Stimulated activated CD8-positive, alpha-beta memory T cell treated with anti-CD3 and anti-CD28 coated beads, Interleukin-12 subunit alpha, Interleukin-12 subunit beta, amount 100 ng/mL, for 1 hour (primary cell): ENCODE measurements around the gene LMF1.
"Not testable (repeated sequence)": the region's sequence is repeated elsewhere in the genome, so short reads cannot be mapped to it uniquely, and the experiment has no call there.

Experiments used
- DNase-seq: peaks from one replicate; pipeline ENCODE4 v3.0.0-alpha.2; 2020; ENCODE audit warnings: low read depth

LMF1 gene

DNA sequence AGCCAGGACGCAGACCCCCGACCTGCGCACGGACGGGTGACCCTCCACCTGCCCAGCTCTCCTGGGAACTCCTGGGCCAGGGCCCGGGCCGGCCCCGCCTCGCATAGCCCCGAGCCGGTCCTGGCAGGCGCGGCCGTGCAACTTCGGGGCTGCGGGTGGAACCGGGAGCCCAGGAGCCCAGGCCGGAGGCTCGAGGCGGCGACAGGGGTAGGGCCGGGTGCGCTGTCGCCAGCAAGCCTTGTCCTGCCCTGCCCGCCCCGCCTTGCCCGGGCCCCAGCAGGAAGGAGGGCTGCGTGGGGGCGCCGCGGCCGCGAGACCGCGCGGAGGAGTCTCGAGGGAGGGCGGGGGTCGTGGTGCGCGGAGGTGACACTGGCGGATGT is 408 bp downstream of the LMF1 start:
- no peak for DNase-seq

DNA sequence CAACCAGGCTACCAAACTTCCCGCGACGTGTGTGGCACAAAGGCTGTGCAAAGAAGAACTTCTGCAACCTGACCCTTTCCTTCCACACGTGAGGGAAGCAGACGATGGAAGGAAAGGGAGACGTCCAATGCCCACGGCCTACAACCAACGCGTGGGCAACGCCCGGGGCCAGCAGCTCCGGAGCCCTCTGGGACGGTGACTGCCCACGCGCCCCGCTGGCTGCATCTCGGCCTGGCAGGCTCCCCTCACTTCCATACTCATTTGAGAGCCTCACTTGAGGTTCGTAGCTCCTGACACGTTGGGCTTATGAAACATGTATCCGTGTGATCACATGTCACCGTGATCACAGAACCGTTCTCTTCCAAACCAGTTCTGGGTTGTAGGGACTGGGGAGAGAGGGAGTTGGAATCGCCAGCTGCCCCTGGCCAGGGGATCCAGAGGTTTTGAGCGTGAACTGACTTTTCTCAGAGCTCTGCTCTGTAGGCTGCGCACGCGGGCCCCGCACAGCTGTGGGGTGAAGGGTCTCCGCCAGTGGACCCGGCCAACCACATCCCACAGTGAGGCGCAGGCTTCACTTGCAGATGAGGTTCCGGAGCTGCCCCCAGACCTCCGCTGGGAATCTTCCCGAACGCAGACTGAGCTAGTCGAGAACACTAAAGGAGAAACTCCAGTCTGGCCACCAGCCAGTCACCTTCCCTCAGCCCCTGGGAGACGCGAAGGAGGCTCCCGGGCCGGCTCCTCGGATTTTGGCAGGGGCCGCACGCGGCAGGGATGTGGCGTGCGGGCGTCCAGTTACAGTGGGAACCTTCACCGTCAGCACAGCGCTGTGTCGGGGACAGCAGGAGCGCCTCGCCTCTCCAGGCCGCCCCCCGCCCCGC is 1.0 kb downstream of the LMF1 start:
- DNase-seq = no peak

GRCh38 chr16:968620-969019 is 2.2 kb downstream of the LMF1 start:
- no peak for DNase-seq

DNA sequence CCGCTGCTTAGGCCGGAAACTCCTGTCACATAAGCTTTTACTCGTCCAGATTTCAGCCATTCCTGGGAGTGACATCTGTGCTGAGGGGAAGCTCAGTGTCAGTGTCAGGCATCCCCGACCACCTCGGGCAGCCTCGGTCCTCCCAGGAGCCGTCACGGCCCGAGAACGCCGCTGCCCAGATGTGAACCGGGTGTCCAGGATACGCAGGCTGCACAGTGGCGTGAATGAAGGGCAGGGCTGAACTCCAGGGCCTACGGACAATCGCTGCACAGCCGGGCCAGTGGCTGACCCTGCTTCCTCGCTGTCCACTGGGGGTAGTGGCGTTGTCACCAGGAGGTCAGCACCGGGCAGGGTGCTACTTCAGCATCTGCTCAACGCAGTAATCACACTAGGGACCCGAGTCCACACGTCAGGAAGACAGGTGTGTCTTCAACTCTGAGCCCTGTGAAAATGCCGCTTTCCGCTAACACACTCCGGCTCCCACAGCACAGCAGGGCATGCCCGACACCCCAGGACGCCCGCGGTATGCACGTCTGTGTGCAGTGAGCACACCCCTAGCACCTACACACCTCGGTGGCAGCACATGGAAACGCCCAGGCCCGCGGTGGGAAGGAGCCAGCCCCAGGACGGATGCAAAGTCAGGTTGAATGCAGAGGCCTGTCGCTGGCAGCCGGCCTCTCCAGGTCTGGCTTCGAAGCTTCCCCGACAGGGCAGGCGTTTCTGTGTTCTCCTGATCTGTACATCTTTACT is 3.1 kb downstream of the LMF1 start:
- no peak for DNase-seq

GRCh38 chr16:967077-967541 is 3.7 kb downstream of the LMF1 start:
- DNase-seq = no peak

- no peak for DNase-seq
These were observed 4.3 kb downstream of the LMF1 start for GRCh38 chr16:966505-966904.

DNA sequence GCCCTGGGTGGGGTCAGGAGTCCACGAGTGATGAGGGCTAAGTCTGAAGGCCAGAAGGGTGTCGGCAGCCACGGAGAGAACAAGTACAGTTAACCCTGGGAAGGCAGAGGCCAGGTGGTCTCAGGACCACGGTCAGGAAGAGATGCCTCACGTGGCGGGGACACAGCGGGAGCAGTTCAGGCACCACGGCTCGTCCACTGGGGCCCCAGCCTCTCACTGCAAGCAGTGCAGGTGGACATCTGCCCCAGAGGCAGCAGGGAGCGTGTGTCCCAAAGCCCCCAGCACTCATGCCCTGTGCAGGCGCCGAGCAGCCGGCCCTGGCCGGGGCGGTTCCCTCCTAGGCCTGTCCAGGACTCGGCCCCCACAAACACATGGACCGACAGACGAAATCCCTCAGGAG is 4.7 kb downstream of the LMF1 start:
- DNase-seq = no peak

DNA sequence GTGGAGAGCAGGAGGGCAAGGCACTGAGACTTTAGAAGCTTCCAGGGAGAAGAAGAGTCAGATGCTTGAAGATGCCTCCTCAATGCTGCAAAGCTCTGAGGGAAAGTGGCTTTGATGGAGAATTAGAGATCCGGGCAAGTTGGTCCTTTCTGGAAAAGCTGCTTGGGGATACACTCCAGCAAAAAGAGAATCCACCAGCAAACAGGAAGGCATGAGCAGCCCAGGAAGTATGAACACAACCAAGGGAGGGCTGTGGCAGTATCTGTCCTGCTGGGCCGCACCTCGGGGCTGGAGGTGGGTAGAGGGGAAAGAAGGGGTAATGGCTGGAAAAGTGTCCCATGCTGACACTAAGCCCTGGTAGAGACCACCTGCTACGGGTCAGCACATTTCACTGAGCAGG is 5.3 kb downstream of the LMF1 start:
- no peak for DNase-seq

- DNase-seq = no peak
These were observed 5.8 kb downstream of the LMF1 start for GRCh38 chr16:965036-965395.

- DNase-seq = no peak
These were observed 6.3 kb downstream of the LMF1 start for GRCh38 chr16:964356-965035.

DNA sequence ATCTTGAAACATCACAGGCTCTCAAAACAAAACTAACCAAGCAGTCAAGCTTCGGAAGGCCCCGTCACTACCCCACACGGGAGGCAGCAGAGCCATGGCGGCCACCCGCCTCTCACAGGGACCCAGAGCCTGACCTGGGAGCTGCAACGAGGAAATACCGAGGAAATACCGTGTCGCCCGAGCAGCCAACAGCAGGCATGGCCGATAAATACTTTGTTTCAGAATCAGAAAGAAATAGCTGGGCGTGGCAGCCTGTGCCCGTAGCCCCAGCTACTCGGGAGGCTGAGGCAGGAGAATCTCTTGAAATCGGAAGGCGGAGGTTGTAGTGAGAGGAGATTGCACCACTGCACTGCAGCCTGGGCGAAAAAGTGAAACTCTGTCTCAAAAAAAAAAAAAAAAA is 6.9 kb downstream of the LMF1 start:
- no peak for DNase-seq

DNA sequence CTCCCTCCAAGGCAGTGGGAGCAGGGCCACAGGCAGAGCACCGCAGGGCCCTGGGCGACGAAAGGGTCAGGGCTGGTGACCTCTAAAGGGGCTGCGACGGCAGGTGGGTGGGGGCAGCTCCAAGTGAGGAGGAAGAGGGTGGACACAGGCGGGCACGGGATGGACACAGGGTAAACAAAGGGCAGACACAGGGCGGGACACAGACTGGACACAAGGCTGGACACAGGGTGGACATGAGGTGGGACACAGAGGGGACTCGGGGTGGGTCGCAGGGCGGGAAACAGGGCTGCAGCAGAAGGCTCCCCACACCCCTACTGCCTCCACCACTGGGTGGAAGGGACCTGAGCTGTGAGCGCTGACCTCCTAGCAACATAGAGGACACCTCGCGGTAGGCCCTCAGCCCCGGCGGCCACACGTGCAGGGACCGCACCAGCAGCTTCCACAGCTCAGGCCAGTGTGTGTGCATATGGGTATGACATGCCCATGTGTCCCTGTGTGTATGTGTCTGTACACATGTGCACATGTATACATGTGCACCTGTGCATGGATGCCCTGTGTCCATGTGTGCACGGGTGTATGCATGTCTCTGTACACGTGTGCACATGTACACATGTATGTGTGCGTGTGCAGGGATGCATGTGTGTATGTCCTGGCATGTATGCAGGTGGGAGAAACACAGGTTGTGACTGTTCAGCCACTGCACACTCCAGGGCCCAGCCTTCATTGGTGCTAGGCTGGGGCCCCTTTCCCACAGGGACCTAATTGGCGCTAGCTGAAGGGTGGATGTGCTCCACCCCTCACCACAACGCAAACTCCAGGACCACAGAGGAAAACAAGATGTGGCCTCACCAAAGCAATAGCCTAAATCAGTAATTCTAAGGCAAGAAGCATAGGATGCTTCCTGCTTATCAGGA is 7.6 kb downstream of the LMF1 start:
- no peak for DNase-seq

GRCh38 chr16:962366-962765 is 8.4 kb downstream of the LMF1 start:
- no peak for DNase-seq

DNA sequence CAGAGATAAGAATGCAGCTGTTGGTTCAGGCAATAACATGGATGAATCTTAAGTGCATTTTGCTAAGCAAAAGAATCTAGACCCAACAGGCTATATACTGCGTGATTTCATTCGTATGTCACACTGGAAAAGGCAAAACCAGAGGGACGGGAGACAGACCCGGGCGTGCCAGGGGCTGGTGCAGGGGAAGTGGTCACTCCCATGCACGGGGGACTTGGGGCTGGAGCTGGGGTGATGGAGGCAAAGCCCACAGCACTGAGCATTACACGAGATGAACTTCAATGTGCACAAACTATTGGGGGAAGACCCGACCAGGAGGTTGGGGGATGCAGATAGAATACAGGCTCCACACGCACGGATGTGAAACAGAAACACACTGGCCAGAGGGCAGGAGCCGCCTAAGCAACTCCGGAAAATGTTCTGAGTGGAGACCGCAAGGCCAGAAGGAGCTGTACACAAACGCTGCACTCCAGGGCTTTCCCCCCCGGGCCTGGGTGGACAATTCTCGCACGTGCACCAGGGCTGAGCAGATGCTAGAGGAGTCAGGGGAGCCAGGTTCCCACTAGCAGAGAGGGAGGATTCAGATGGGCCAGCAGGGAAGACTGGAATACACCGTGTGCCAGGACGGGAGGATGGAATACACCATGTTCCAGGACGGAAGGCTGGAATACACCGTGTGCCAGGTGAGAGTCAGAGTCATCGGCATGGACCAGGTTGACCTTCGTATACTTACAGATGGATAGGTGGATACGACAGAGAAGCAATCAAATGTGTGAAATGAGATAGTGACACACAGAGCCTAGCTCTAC is 11.3 kb downstream of the LMF1 start:
- no peak for DNase-seq

GRCh38 chr16:955766-956165 is 15.0 kb downstream of the LMF1 start:
- DNase-seq = not testable (repeated sequence)

GRCh38 chr16:953818-954217 is 17.0 kb downstream of the LMF1 start:
- not testable (repeated sequence) for DNase-seq

DNA sequence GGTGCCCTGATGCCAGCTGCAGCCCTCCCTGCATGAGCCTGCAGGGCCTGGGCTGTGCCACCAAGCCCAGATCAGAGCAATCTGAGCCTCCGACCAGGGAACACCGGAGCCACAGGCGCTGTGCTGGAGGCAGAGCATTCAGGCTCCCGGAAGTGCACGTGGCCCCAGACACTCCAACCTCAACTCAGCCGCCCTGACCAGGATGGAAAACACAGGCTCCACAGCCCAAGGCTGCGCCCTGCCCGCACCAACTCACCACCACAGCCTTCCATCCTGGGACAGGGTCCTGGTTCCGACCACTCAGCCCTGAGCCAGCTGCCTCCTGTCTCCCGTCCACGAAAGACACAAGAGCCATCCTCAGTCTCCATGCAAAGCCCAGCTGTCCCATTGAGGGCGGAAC is 18.5 kb downstream of the LMF1 start:
- no peak for DNase-seq

DNA sequence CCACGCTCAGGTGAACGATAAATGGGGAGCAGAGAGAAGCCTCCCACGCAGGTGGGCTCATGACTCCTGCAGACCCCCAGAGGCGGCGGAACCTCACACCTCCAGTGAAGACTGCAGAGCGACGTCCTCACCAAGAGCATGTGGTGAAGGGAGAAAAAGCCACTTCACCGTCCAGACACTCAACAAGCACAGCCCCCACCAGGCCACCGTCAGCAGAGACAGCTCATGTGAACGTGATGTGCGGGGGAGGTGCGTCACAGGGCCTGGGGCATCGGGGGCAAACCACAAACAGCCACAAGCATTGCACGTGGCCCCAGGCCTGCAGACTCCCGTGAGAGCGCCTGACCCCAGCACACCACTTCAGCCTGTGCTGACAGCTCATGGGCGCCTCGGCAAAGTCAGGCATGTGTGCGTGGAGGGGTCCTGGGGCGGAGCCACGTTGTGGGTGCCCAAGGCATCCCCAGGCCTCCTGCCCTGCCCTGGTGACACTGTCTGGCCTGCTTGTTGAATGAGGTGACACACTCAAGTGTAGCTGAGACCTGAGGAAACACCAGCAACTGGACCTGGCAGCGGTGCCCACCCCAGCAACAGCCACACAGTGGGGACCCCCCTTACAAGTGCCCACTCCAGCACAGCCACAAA is 19.0 kb downstream of the LMF1 start:
- no peak for DNase-seq

GRCh38 chr16:950733-951573 is 19.8 kb downstream of the LMF1 start:
- DNase-seq = not testable (repeated sequence)
